Stimulated activated CD4-positive, alpha-beta T cell treated with anti-CD3 and anti-CD28 coated beads, Interleukin-15, amount 100 ng/mL, for 48 hours (primary cell): ENCODE results near the gene KIF25.
"Not testable (repeated sequence)": the region's sequence is repeated elsewhere in the genome, so short reads cannot be mapped to it uniquely, and the experiment has no call there.

Experiments used
- DNase-seq, 2 donors: peaks; one replicate each; pipeline ENCODE4 v3.0.0-alpha.2; 2020; ENCODE audit warnings: low read depth in 2 of 2

Gene KIF25

DNA sequence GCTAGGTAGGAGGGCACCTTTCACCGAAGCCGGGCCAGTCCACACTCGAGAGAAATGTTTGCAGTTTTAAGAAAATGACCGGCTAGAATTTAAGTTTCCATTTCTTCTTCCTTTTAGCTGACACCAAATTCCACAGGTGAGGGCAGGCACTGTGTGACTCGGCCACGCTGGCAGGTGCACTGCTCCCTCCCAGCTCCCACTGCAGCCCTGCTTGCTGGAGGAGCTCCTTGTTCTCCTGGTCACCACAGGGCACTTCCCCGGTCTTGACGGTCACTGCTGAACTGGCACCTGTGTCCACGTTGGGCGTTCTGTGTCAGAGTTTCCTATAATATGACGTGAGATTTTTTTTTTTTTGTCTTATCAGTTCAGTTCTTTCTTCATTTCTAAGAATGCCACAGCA lies 3.6 kb upstream of the KIF25 start:
- DNase-seq: no peak

GRCh38 chr6:167995302-167995701 lies 2.2 kb upstream of the KIF25 start:
- DNase-seq: no peak

GRCh38 chr6:167995731-167996151 lies 1.7 kb upstream of the KIF25 start:
- DNase-seq: no peak

- DNase-seq: no peak
Observed at GRCh38 chr6:167996424-167997199, 859 bp upstream of the KIF25 start.

DNA sequence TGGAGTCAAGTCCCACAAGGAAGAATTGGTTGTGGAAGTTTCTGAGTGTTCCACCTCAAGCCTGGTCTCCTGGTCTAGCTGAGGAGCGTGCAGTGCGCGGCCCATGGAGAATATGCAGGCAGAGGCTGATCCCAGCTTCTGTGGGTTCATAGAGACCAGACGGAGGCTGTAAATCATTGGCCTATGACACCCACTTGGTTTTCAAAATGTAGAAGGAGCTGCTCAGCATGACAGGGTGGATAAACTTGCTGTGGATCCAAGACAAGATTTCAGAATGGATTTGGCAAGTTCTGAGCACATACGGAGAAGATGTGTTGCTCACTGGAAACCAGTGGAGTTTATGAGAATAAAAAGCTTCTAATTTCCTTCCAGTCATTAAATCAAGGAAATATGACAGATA lies 744 bp downstream of the KIF25 start:
- no peak for DNase-seq

- no peak for DNase-seq
Observed at GRCh38 chr6:168000198-168001028, 2.9 kb downstream of the KIF25 start.

DNA sequence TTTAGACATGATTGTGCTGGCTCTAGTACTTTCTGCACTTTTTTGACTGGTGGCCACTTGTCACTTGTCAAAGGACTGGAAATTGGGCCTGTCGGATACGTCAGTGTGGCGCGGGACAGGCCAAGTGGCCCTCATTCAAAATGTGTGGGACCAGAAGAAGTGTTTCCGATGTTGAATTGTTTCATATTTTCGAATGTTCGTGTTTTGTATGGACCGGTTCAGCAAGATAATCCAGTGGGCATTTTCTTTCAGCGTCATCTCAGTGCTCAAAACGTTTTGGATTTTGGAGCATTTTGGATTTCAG lies 3.5 kb downstream of the KIF25 start:
- no peak for DNase-seq

GRCh38 chr6:168001514-168001913 lies 4.0 kb downstream of the KIF25 start:
- not testable (repeated sequence) for DNase-seq

DNA sequence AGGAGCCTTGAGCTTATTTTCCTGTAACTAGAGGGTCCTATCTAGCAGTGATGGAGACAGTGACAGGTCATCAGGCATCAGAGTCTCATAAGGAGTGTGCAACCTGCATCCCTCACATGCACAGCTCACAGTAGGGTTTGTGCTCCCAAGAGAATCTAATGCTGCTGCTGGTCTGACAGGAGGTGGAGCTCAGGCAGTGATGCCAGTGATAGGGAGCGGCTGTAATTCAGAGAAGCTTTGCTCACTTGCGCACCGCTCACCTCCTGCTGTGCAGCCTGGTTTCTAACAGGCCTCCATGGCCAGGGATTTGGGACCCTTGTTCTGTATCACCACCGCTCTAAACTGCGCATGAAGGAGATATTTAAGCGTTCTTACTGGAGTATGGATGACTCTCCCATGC lies 5.3 kb downstream of the KIF25 start:
- DNase-seq: no peak

DNA sequence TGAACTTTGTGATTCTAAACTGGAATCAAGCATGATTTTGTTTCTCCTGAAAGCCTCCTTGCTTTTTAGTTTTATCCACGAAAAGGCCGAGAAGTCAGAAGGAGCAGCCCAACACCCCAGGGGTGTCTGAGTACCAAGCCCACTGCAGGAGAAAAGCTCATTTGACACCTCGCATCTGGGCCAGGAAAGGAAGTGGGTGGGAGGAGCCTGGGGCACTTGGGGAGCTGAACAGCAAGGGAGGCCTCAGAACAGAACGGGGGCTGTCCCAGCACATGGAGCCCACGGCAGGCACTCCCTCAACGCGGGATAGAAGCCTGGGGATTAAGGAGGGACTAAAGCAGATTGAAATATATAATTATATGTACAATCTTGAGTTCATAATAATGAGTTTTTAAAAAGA lies 6.6 kb downstream of the KIF25 start:
- DNase-seq: no peak

GRCh38 chr6:168004945-168005344 lies 7.5 kb downstream of the KIF25 start:
- no peak for DNase-seq

DNA sequence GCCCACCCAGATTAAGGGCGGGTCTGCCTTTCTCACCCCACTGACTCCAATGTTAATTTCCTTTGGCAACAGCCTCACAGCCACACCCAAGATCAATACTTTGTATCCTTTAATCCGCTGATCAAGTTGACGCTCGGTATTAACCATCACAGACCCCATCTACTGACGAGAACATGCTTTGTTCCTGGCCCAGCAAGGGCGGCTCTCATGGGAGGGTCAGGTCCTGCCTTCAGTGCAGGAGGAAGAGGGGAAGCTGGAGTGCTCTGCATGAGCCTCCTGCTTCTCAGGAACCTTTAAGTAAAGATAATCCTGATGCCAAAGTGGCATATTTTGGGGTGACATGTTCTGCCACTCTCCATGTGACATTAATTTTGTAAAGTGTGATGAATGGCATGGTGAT lies 8.3 kb downstream of the KIF25 start:
- no peak for DNase-seq

GRCh38 chr6:168007592-168008338 lies 10.3 kb downstream of the KIF25 start:
- DNase-seq: no peak

GRCh38 chr6:168009331-168009730 lies 11.9 kb downstream of the KIF25 start:
- no peak for DNase-seq

DNA sequence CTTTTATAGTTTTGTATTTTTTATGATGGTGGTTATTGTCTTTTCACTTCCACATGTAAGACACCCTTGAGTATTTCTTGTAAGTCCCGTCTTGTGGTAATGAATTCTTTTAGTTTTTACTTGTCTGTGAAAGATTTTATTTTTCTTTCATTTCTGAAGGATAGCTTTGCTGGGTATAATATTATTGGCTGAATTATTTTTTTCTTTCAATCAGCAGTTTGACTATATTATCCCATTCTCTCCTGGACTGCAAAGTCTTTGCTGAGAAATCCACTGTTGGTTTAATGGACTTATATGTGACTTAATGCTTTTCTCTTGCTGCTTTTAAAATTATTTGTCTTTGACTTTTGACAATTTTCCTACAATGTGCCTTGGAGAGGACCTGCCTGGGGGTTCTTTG lies 13.8 kb downstream of the KIF25 start:
- DNase-seq: no peak

- no peak for DNase-seq
Observed at GRCh38 chr6:168012431-168013249, 15.2 kb downstream of the KIF25 start.

DNA sequence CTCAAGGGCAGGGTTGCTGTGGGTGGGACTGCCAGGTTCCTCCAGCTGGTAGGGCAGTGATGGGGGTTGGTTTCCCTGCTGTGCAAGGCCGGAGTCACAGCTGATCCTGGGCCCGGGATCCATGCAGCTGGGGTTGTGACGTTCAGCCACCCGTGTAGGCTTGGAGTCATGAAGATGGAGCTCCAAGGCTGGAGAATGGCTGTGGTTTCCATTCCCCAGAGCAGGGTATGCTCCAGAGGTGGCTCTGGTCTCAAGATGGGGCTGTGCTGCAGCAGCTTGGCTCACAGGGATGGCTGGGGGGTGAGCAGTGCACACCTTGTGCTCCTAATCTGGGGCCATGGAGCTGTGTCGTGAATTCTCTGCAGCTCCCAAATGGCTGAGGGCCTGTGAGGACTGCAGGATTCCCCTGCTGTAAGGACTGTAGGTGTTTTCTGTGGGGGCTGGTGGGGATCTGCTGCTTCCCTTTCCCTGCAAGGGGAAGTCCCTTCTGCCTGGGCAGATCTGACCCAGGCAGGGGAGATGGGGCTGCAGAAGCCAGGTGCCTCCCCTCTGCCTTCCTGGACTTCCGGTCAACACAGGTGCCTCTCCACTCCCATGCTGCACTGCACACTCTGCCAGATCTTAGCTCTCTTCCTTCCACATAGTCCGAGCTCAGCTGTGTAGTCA lies 15.9 kb downstream of the KIF25 start:
- DNase-seq: no peak

DNA sequence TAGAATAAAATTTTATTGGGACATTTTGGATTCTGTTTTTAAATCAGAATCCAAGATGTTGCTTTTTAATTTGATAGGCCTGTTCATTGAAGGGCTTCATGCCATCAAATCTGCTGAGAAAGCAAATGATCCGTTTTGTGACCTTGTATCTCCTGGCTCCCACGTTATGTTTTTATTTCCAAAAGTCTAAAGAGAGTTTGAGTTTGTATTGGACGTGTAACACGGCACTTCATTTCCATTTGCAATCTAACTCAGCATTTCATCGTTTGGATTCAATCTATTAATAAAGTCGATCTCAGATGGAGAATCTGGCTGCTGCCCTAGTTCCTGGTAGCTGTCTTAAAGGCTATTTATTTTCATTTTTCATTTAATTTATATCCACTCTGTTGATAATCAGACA lies 17.0 kb downstream of the KIF25 start:
- DNase-seq: no peak

GRCh38 chr6:168015009-168015408 lies 17.5 kb downstream of the KIF25 start:
- no peak for DNase-seq

DNA sequence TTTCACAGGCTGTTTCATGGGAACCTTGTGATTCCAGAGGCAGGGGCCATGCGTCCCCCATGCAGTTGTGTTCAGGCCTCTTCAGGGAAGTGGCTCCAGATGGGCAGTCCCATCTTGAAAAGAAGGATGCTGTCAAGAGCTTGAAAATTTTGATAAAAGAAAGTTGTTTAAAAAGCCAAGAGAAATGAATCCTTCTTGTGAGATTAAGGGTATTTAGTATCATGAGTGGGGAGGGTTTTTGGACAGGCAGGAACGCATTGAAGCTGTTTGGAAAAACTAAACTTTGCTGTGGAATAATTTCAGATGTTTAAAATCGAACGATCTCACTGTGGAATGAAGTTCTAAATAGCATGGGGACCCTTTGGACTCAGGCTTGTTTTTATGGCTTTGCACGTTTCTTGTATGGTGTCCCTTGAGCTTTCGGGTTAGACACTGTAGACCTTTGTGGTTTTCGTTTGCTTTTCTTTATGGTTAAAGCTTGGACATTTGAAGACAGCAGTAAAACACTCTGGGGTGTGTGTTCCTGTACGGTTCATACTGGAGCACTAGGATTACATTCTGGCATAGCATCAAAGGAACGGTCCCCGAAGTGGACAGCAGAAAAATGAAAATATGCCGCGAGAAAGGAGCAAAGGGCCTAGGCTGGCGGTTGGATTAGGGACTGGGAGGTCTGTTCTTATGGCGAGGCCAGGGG lies 18.2 kb downstream of the KIF25 start:
- no peak for DNase-seq

DNA sequence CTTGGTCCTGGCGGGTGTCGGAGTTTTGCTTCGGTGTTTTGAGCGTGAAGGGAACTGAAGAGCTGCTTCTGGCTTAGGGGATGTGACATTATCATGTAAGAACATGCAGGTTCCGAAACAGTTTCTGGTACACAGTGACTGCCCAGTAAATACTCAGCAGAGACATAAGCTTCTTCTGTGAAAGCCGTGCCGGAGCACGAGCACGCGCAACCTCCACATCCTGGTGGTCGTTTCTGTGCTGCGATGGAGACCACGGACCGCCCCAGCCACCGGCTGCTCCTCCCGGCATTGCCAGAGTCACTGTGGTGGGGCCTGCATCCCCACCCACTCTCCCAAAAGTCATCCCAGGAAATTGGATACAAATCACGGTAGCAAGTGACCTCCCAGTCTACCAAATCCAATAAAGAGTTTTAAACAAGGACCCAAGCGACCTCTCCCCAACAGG lies 18.7 kb downstream of the KIF25 start:
- no peak for DNase-seq
